Measurements from ENCODE around the gene H19.

H19 gene

GRCh38 chr11:1946812-1947484 is 50.7 kb downstream of the H19 start, which contains the start of gene MRPL23:
MRPL23 (plus strand) TSS chr11:1947332; CDS start chr11:1947363, 31 bp downstream.
- ATAC-seq (ENCODE audit: insufficient read depth, low read depth) (peak; percentile 59), DNase-seq (no peak)
- Histone ChIP-seq H3K36me3 (ENCODE audit: insufficient read depth, low read length) (no peaks in the 10 kb centered on the region), H3K4me2 (ENCODE audit: insufficient read depth, low read length) (no peak within 1 kb of the TSS), H3K27me3 (ENCODE audit: insufficient read depth, low read length, poor library complexity) (no peaks in the 10 kb centered on the region), H2AFZ (ENCODE audit: low read depth, low read length) (no peak within 1 kb of the TSS), H4K20me1 (ENCODE audit: insufficient read depth, low read length) (no peaks in the 10 kb centered on the region), H3K27ac (ENCODE audit: low read length) (no peak within 1 kb of the TSS), H3K9me3 (ENCODE audit: insufficient read depth, low read length, severe bottlenecking) (no peaks in the 10 kb centered on the region), H3K79me2 (ENCODE audit: insufficient read depth, low read length) (no peaks in the 10 kb centered on the region), H3K9ac (ENCODE audit: low read depth, low read length) (no peak within 1 kb of the TSS), H3K4me3 (ENCODE audit: low read depth in 1 of 2, low read length in 2 of 2) (no peak within 1 kb of the TSS), H3K4me1 (ENCODE audit: insufficient read depth, low read length) (no peaks in the 10 kb centered on the region; the same call in 1 of the 2 replicates)
- no peak for TF ChIP-seq EZH2 (IDR thresholded peaks at IDR 0.05; ENCODE audit: borderline replicate concordance, low read depth, low read length, severe bottlenecking)
- TF ChIP-seq CTCF (IDR thresholded peaks at IDR 0.05; ENCODE audit: borderline replicate concordance, extremely low read depth, low read length, poor library complexity, severe bottlenecking) = no peak
